Measurements from ENCODE around the gene VGLL4.

Gene VGLL4

DNA sequence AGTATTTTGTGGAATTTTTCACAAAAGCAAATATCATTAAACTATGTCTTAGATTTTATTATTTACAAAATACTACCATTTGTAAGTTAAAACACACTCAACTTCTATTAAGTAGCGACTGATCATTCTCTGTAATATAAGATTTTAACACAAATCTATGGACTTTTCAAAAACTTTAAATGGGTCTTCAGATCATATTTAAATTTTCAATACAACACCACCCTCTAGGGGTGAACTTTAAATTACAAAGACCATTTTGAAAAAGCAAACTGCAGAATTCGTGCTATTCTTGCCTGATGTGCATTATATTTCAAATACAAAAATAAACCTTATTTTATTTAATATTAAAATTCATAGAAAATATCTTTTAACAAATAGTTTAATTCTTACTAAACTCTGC is 8.2 kb upstream of the VGLL4 start:
- no peak for DNase-seq

- no peak for DNase-seq
Measured at GRCh38 chr3:11651477-11651876, 7.8 kb upstream of the VGLL4 start.

DNA sequence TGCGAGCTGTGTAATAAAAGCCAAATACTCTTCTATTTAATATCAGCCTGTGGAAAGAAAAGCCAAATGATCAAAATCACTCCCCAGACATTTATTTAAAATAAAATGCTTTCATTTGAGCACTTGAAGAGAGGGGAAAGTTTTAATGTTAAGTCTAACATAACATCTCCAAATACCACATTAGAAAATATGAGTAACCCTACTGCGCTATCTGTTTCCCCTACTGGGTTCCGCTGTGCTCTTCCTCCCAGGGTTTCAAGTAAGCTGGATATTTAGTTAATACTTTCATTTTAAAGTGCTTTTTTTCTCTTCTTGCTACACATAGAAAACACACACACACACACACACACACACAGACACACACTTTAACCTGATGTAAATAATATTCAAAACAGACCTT is 6.7 kb upstream of the VGLL4 start:
- no peak for DNase-seq

- no peak for DNase-seq
Measured at GRCh38 chr3:11648735-11649134, 5.0 kb upstream of the VGLL4 start.

- peak; percentile 45 for DNase-seq
Measured at GRCh38 chr3:11643201-11643603, 513 bp downstream of the VGLL4 start.

DNA sequence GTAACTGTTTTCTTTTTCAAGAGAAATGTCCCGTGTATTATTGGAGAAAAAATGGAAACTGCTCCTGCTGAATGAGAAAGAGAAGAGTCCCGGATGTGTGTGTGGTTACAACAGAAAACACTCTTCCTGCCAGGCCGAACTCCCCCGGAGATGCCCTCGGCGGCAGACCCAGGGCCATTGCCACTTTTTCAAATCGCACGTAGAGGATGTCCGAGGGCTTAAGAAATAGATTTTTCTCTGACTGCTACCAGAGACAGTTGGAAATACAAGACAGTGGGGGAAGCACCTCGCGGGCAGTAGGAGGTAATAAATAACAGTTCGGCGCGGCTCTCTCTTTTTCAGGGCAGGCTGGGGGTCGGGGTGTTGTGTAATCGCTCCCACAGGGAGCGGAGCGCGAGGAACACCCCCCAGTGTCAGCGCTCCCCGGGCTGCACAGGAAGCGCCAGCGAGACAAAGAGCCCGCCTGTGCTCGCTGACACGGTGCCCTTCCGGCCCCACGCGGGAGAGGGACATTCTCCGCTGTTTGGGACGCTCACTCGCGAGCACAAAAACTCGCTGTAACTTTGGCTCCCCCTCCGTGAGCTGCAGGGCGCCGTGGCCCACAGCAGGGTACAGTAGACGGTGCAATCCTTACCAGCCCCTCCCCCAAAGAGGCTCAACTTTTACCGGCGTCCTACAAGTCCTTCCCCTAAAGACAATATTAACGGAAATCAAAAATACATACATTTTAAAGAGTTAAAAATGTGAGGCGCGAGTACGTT is 1.1 kb downstream of the VGLL4 start:
- DNase-seq, result peak; percentile 94

GRCh38 chr3:11641683-11642430 is 1.9 kb downstream of the VGLL4 start:
- DNase-seq, result peak; percentile 55

DNA sequence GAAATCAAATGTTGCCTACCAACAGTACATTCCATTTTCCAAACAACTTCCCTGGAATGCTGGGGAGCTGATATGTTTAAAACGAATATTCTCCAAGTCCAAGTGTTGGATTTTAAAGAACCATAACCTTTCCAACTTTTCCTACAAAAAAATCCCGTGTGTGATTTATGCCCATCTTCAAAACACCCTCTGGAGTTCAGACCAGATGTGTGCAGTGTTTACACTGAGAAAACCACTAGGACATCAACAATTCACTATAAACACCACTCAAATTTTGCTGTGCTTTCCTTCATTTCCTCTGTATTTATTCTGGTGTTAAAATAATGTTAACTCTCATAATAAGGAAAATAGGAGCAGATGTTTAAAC is 2.4 kb downstream of the VGLL4 start:
- DNase-seq, result peak; percentile 43

- peak; percentile 41 for DNase-seq
Measured at GRCh38 chr3:11640009-11640673, 3.6 kb downstream of the VGLL4 start.

DNA sequence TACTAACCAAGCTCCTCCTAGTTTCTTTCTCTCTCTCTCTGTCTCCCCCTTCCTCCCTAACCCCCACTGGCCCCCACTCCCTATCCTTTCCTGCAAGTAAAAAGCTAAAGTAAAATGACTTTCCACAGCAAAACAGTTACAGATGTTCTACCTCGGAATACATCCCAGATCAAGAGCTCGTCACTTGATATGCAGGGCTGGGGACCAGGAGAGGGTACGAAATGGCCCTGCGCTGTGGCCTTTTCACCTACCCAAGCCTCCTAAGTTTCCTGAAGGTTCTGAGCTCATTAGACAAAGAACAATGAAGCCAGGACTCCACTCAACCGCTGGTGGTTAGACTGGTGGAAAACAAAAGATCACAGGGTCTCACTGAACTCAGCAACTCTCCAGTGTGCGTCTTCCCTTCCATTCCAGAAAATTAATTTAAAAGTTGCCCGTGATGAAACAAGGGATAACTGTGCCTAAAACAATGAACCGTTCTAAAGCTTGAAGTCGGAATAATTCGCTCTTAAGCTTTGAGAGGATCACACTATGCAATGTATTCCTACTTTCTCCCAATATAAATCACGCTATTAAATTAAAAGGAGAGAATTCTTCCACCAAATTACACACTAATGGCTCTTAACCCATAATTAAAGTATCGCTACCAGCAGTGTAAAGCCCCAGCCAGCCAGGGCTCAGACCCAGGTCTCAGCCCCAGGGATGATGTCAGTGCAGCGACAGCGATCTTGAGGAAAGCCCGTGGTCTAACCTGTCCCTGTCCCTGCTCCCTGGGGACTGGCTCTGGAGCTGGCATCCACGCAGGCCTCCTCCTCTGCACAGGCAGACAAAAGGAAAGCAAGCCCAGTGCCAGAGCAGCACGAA is 5.0 kb downstream of the VGLL4 start:
- no peak for DNase-seq

- DNase-seq, result peak; percentile 86
Measured at GRCh38 chr3:11637901-11638458, 5.7 kb downstream of the VGLL4 start.

- DNase-seq, result no peak
Measured at GRCh38 chr3:11636394-11636770, 7.3 kb downstream of the VGLL4 start.

- DNase-seq, result no peak
Measured at GRCh38 chr3:11635680-11636393, 7.9 kb downstream of the VGLL4 start.

GRCh38 chr3:11634974-11635612 is 8.6 kb downstream of the VGLL4 start:
- no peak for DNase-seq

- no peak for DNase-seq
Measured at GRCh38 chr3:11634081-11634635, 9.6 kb downstream of the VGLL4 start.

DNA sequence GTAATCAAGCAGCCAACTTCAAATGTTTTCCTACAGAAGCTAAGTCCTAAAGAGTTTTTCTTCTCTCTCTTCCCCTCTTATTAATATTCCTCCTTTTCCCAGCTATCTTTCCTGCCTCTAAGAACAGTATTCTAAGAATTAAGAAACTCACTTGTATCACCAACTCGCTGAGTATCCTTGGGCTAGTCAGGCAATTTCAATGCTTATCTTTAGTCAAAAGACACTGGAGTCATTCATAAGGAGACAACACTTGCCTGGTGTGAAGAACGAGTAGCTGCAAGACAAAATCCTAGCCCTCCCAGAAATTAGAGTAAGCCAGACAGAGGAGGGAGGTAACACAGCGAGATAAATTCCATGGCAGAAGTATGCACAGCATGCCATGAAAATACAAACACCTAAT is 10.7 kb downstream of the VGLL4 start:
- no peak for DNase-seq

DNA sequence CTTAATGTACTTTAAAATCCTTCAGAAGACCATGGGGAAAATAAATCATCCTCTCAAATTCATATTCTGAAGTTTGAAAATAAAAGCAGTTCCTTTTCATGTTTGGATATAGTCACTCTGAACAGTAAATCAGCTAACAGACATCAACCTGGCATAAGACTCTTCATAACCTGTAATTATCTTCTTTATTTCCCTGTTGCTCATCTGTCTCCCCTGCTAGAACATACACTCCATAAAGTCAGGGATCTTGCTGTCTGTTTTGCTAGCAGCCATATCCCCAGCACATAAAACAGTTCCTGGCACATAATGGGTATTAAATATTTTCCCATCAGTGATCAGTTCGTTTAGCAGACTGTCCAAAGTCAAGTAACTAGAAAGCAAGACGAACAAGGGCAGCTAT is 11.2 kb downstream of the VGLL4 start:
- no peak for DNase-seq

DNA sequence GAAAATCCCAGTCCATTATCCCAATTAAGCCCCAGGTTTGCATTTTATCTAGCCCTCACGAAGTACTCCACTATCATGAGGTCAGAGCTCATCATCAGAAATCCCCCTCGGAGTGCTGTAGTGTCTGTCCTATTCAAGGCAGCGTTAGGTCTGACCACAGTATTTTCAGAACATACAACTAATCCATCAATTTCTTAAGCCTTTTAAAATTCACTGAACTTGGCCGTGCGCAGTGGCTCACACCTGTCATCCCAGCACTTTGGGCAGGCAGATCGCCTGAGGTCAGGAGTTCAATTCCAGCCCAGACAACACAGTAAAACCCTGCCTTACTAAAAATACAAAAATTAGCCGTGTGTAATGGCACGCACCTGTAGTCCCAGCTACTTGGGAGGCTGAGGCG is 11.9 kb downstream of the VGLL4 start:
- no peak for DNase-seq

DNA sequence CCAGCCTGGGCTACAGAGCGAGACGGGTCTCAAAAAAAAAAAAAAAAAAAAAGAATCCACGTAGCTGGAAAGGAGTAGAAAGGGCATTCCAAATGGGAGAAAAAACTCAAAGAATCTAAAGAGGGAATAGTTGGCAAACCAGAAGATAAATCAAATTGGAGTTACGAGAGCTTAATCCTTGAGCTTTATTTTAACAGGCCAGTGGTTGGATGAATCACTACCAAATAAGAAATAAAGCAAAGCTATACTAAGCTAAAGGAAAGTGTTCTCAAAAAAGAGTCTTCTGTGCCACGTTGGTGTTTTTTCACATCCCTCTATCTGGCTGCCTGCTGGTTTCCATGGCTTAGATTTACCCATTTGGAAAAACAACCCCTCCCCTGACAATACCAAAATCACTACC is 14.0 kb downstream of the VGLL4 start:
- peak; percentile 96 for DNase-seq

- no peak for DNase-seq
Measured at GRCh38 chr3:11627612-11628011, 16.1 kb downstream of the VGLL4 start.

- no peak for DNase-seq
Measured at GRCh38 chr3:11626084-11626463, 17.6 kb downstream of the VGLL4 start.

All from fibroblast of skin of abdomen (primary cell).